Nephron (organoid): ENCODE data around the gene CD14.

ENCODE experiments used
- H3K27ac Mint-ChIP-seq, 3 experiments: 2 replicates each; pipeline ENCODE4 v1.8.0; 2020; ENCODE audit warnings: mixed read lengths in 3 of 3, mild to moderate bottlenecking in 2 of 3, moderate library complexity in 1 of 3
- H3K27me3 Mint-ChIP-seq: 2 replicates; pipeline ENCODE4 v1.8.0; 2021; ENCODE audit warnings: low read depth, mild to moderate bottlenecking, moderate library complexity, mixed read lengths
- H3K36me3 Mint-ChIP-seq: 2 replicates; pipeline ENCODE4 v1.8.0; 2020; ENCODE audit warnings: low read depth, mixed read lengths
- H3K4me1 Mint-ChIP-seq: 2 replicates; pipeline ENCODE4 v1.8.0; 2020; ENCODE audit warnings: mixed read lengths
- H3K4me3 Mint-ChIP-seq, 3 experiments: 2 replicates each; pipeline ENCODE4 v1.8.0; 2020; ENCODE audit warnings: mild to moderate bottlenecking in 3 of 3, mixed read lengths in 3 of 3, moderate library complexity in 2 of 3
- H3K9me3 Mint-ChIP-seq: 2 replicates; pipeline ENCODE4 v1.8.0; 2020; ENCODE audit warnings: mixed read lengths
- TF ChIP-seq, protein P1 (sequence below), 3 experiments: fragments of 200-600 bp; sonication (generic); IDR thresholded peaks; one replicate each; pipeline ENCODE4 v1.5.0; 2021; ENCODE audit warnings: antibody characterized with exemption in 3 of 3; ENCODE audit not compliant: unreplicated experiment in 3 of 3

CD14 gene

DNA sequence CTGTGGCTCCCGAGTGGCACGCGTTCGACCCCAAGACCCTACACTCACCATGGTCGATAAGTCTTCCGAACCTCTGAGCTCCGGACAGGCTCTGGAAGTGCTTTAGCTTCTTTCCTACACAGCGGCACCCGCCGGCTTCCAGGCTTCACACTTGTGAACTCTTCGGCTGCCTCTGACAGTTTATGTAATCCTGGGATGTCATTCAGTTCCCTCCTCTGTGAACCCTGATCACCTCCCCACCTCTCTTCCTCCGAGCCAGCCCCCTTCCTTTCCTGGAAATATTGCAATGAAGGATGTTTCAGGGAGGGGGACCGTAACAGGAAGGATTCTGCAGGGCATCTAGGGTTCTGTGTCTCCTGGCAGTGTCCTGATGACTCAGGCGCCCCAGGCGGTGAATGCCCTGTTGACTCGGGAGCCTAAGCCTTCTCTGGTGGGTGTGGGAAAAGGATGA lies at the start of gene CD14:
CD14 (minus strand) TSS at position 155 of the 451 bp plus-strand sequence; CDS start at position 51, 104 bp downstream.
- no peaks in the 10 kb centered on the region for H3K27me3 Mint-ChIP-seq

DNA sequence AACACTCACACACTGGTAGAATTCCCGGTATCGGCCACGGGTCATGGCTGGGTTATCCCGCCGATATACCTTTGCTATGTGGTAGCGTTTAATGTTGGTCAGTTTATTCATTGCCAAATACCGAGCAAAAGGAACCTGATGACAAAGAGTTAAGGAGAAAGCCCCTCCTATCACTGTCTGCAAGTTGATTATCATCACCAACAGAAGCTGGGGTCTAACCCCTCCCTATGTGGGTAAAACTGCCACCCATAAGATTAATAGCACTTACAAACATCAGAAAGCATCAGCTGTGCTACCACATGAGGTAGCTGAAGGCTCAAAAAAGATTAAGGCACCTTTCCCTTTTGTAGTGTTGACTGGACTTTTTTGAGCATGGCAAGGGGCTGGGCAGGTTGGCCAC lies 46.0 kb upstream of the CD14 start:
- H3K27ac Mint-ChIP-seq: no peak overlapping the region
- H3K9me3 Mint-ChIP-seq: no peaks in the 10 kb centered on the region
- H3K4me3 Mint-ChIP-seq: no peak overlapping the region
- no peaks in the 10 kb centered on the region for H3K27me3 Mint-ChIP-seq
- TF ChIP-seq, protein P1, sequence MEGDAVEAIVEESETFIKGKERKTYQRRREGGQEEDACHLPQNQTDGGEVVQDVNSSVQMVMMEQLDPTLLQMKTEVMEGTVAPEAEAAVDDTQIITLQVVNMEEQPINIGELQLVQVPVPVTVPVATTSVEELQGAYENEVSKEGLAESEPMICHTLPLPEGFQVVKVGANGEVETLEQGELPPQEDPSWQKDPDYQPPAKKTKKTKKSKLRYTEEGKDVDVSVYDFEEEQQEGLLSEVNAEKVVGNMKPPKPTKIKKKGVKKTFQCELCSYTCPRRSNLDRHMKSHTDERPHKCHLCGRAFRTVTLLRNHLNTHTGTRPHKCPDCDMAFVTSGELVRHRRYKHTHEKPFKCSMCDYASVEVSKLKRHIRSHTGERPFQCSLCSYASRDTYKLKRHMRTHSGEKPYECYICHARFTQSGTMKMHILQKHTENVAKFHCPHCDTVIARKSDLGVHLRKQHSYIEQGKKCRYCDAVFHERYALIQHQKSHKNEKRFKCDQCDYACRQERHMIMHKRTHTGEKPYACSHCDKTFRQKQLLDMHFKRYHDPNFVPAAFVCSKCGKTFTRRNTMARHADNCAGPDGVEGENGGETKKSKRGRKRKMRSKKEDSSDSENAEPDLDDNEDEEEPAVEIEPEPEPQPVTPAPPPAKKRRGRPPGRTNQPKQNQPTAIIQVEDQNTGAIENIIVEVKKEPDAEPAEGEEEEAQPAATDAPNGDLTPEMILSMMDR (IDR thresholded peaks at IDR 0.05; ENCODE audit: unreplicated experiment in 3 of 3): no peak
- H3K36me3 Mint-ChIP-seq: peaks cover 64% of the 10 kb centered on the region
- no peaks in the 10 kb centered on the region for H3K4me1 Mint-ChIP-seq

More for the DNA sequence above, at the start of gene CD14:
- no peak within 1 kb of the TSS for H3K27ac Mint-ChIP-seq
- peaks cover 11% of the 10 kb centered on the region for H3K9me3 Mint-ChIP-seq
- no peaks in the 10 kb centered on the region for H3K4me1 Mint-ChIP-seq
- TF ChIP-seq, protein P1 (IDR thresholded peaks at IDR 0.05; ENCODE audit: unreplicated experiment in 3 of 3): no peak
- no peak within 1 kb of the TSS for H3K4me3 Mint-ChIP-seq
- no peaks in the 10 kb centered on the region for H3K36me3 Mint-ChIP-seq

DNA sequence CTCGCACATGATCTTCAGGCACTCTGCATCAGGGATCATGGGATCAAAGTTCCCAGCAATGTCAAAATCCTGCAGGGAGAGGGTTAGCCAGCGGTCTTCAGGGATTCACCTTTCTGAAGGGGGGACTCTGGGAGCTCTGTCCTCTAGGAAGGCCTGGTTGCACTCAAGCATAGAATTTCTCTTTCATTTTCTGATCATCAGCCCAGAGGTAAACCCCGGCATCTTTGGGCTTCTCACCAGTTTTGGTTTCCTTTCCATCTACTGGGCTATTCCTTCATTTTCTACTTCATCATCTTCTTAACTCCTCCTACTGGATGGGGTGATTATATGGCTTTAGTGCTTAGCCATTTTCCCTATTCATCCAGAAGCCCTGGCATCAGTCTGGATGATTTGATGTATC lies 45.0 kb upstream of the CD14 start:
- Mint-ChIP-seq H3K4me1 (no peaks in the 10 kb centered on the region), H3K27me3 (no peaks in the 10 kb centered on the region), H3K36me3 (peaks cover 61% of the 10 kb centered on the region), H3K27ac (no peak overlapping the region), H3K4me3 (no peak overlapping the region), H3K9me3 (no peaks in the 10 kb centered on the region)
- TF ChIP-seq, protein P1 (IDR thresholded peaks at IDR 0.05; ENCODE audit: unreplicated experiment in 3 of 3): no peak

DNA sequence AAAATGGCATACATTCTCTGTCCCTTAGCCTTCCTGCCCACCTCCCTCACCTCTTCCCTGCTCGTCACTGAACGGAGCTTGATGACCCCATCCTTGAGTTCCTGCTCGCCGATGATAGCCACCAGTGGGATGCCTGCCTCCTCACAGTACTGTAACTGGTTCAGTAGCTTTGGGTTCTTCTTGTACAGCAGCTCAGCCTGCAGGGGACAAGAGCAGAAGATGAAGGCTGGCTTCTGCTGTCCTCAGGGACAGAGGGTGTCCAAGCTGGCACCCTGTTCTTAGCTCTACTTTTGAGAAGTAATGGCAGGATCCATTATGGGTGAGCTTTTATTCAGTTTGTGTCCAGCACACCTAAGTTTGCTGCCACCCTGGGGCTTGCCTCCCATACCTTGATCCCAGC lies 41.7 kb upstream of the CD14 start:
- Mint-ChIP-seq H3K27ac (no peak overlapping the region), H3K4me3 (no peak overlapping the region), H3K9me3 (no peaks in the 10 kb centered on the region), H3K4me1 (no peaks in the 10 kb centered on the region), H3K36me3 (peaks cover 61% of the 10 kb centered on the region), H3K27me3 (no peaks in the 10 kb centered on the region)
- TF ChIP-seq, protein P1 (IDR thresholded peaks at IDR 0.05; ENCODE audit: unreplicated experiment in 3 of 3): no peak

DNA sequence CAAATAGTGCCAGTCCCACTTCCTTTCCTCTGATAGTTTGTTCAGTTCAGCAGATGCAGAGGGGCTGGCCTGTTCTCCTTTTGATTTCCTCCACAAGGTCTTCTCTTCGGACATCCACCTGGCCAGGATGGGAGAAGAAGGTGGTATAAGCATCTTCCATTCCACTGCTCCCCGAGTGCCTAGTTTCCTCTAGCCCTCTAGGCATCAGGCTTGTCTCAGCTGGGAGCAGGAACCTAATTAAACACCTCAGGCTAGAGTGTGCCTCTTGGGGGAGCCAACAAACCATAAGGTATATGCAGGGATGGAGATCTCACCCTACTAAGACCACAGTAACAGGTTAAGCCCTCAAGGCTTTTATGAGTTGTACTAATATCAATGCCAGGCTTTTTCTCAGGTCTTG lies 41.2 kb upstream of the CD14 start:
- Mint-ChIP-seq H3K4me1 (no peaks in the 10 kb centered on the region), H3K27ac (no peak overlapping the region), H3K4me3 (no peak overlapping the region), H3K36me3 (peaks cover 61% of the 10 kb centered on the region), H3K9me3 (no peaks in the 10 kb centered on the region), H3K27me3 (no peaks in the 10 kb centered on the region)
- TF ChIP-seq, protein P1 (IDR thresholded peaks at IDR 0.05; ENCODE audit: unreplicated experiment in 3 of 3): no peak

DNA sequence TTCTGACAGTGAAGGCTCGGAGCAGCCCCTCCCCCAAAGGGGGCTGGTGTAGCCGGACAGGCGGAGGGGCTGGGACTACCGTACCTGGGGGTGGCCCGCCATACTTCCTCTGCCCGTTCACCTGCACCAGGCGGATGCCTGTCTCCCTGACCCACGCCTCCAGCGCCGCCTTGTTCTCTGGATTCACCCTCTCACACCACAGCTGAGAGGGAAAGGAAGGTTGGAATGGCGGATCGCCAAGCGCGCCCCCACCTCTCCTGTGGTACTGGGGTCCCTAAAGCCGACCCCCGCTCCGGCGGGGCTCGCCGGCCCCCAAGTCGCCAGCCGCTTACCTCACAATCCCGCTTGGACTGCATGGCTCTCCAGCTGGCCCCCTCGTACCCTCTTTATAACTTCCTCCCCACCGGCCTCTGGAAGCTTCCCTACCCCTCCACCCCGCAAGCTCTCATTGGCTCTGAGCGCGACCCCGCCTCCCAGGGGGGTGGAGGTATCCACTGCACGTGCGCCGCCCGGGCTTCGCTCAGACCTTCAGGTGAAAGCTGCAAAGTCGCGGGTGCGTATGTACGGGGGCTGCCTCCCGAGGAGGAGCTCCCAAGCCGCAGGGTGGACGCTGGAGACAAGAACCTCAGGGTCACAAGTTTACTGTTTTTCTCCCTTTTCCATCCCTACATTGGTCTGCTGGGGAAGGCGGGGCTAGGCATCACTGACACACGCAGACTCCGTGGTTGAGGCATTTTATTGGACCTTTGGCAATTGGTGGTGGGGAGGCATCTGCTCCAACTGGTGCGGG lies 40.4 kb upstream of the CD14 start, which contains the start of gene DND1:
DND1 (minus strand) TSS at position 390 of the 790 bp plus-strand sequence; CDS start at position 356, 34 bp downstream.
- Mint-ChIP-seq H3K4me3 (no peak within 1 kb of the TSS), H3K27ac (no peak within 1 kb of the TSS), H3K36me3 (peaks cover 64% of the 10 kb centered on the region), H3K27me3 (no peaks in the 10 kb centered on the region), H3K9me3 (no peaks in the 10 kb centered on the region), H3K4me1 (no peaks in the 10 kb centered on the region)
- TF ChIP-seq, protein P1 (IDR thresholded peaks at IDR 0.05; ENCODE audit: unreplicated experiment in 3 of 3): no peak
